K562 (cell line): ENCODE measurements around the gene CDPF1. TPM values are rescaled to one million over a fixed set of nuclear protein-coding genes. Genes with fewer than 3 reads are reported as not detected.

Source experiments
- ATAC-seq: fragments of 200-7000 bp; cut with Tn5 transposase; 3 replicates; pipeline ENCODE4 v1.9.1; 2020; ENCODE audit warnings: moderate library complexity
- BruUV-seq: library from RNA; stranded (reverse); fragments of 400-500 nt; replicated peaks from 2 replicates; lab custom pipeline; 2021; lab: Mats Ljungman, UMichigan
- CTCF ChIA-PET: fragments of 300-600 bp; formaldehyde crosslinking; extraction: SDS; loops from one replicate; lab custom pipeline; 2021; ENCODE audit warnings: low intra/inter-chr PET ratio; lab: Yijun Ruan, JAX
- POLR2A ChIA-PET: fragments of 300-600, 350-650 bp; sonication (Branson Sonifier 250); formaldehyde crosslinking; extraction: SDS; loops from one replicate; lab custom pipeline; 2021; ENCODE audit warnings: antibody characterized with exemption, inconsistent platforms; lab: Yijun Ruan, JAX
- DNase-seq, 4 experiments: peaks; one replicate each; pipeline versions ENCODE4 v3.0.0 to v3.0.0-alpha.2; 2011 to 2018; ENCODE audit warnings: low spot score in 3 of 4, mixed read lengths in 3 of 4; ENCODE audit errors: extremely low read depth in 1 of 4
- FAIRE-seq: peaks from 2 replicates; lab custom pipeline; 2011; peaks lifted over from hg19 to GRCh38; lab: Jason Lieb, UNC
- H2AFZ ChIP-seq: 2 replicates; pipeline ENCODE4 v1.6.0; 2011; ENCODE audit warnings: low read depth, low read length, control low read depth, inconsistent platforms
- H3K27ac ChIP-seq: fragments of 200-600 bp; 3 replicates; pipeline ENCODE4 v1.8.0; 2011; ENCODE audit warnings: low read depth, mild to moderate bottlenecking, control low read depth, inconsistent platforms, low read length, moderate library complexity, mixed read lengths; ENCODE audit errors: extremely low read depth
- H3K27me3 ChIP-seq, 2 experiments: fragments of 300-600 bp in 1 of 2; 2 replicates in 1 of 2; 3 replicates in 1 of 2; pipeline versions ENCODE4 v1.6.0 to v1.8.0; 2011; ENCODE audit warnings: inconsistent platforms in 2 of 2, low read length in 2 of 2, mild to moderate bottlenecking in 1 of 2, mixed read lengths in 1 of 2, moderate library complexity in 1 of 2; ENCODE audit not compliant: control insufficient read depth in 2 of 2, insufficient read depth in 2 of 2
- H3K36me3 ChIP-seq: fragments of 300-600 bp; 3 replicates; pipeline ENCODE4 v1.8.0; 2011; ENCODE audit warnings: mild to moderate bottlenecking, low read length, inconsistent platforms; ENCODE audit not compliant: control insufficient read depth, insufficient read depth
- H3K4me1 ChIP-seq, 2 experiments: fragments of 200-600 bp in 1 of 2; replicated peaks in 1 of 2; 2 replicates in 1 of 2; 3 replicates in 1 of 2; pipeline versions ENCODE4 v1.5.1 to v1.8.0; 2011; ENCODE audit warnings: inconsistent platforms in 2 of 2, low read length in 2 of 2, mild to moderate bottlenecking in 1 of 2, mixed read lengths in 1 of 2, moderate library complexity in 1 of 2; ENCODE audit not compliant: control insufficient read depth in 2 of 2, insufficient read depth in 2 of 2
- H3K4me2 ChIP-seq: 2 replicates; pipeline ENCODE4 v1.6.1; 2011; ENCODE audit warnings: low read length, control low read depth, inconsistent platforms, mixed read lengths; ENCODE audit not compliant: insufficient read depth
- H3K4me3 ChIP-seq: fragments of 200-600 bp; sonication (generic), shearing (Covaris generic); 2 replicates; pipeline ENCODE4 v1.5.1; 2016; ENCODE audit warnings: control low read depth, inconsistent platforms
- H3K79me2 ChIP-seq: fragments of 200-600 bp; 3 replicates; pipeline ENCODE4 v1.8.0; 2011; ENCODE audit warnings: low read length, inconsistent platforms; ENCODE audit not compliant: control insufficient read depth, insufficient read depth
- H3K9ac ChIP-seq, 2 experiments: 2 replicates each; pipeline versions ENCODE4 v1.6.0 to v1.6.1; 2011; ENCODE audit warnings: low read depth in 2 of 2, low read length in 2 of 2, control low read depth in 1 of 2, inconsistent platforms in 1 of 2, mild to moderate bottlenecking in 1 of 2, mixed read lengths in 1 of 2; ENCODE audit not compliant: insufficient read depth in 1 of 2
- H3K9me1 ChIP-seq: one replicate; pipeline ENCODE4 v1.6.0; 2011; ENCODE audit warnings: inconsistent platforms, mild to moderate bottlenecking, low read length, moderate library complexity; ENCODE audit not compliant: control insufficient read depth, insufficient read depth
- H3K9me3 ChIP-seq: replicated peaks from 2 replicates; pipeline ENCODE4 v1.5.1; 2011; ENCODE audit warnings: low read depth, low read length, inconsistent platforms; ENCODE audit not compliant: control insufficient read depth, insufficient read depth
- H4K20me1 ChIP-seq: replicated peaks from 2 replicates; pipeline ENCODE4 v1.6.1; 2011; ENCODE audit warnings: low read length, inconsistent platforms, mixed read lengths; ENCODE audit not compliant: control insufficient read depth, insufficient read depth
- AFF1 ChIP-seq, 2 experiments: fragments of 450-650 bp; IDR thresholded peaks; 2 replicates each; pipeline ENCODE4 v1.6.1; 2018; ENCODE audit warnings: mild to moderate bottlenecking in 2 of 2, low read depth in 1 of 2; ENCODE audit not compliant: partially characterized antibody in 2 of 2
- BDP1 ChIP-seq: IDR thresholded peaks from 3 replicates; pipeline ENCODE4 v1.6.1; 2011; ENCODE audit not compliant: insufficient read length, insufficient read depth
- HMG20A ChIP-seq: fragments of 450-650 bp; formaldehyde crosslinking; conservative IDR thresholded peaks from 2 replicates; pipeline ENCODE4 v1.4.0; 2020; ENCODE audit warnings: mild to moderate bottlenecking, mixed read lengths
- MAFF ChIP-seq: IDR thresholded peaks from 2 replicates; pipeline ENCODE4 v1.6.1; 2012; ENCODE audit warnings: low read length, improper control_type of control experiment
- POLR2AphosphoS5 ChIP-seq: IDR thresholded peaks from 2 replicates; pipeline ENCODE4 v1.6.1; 2011; ENCODE audit warnings: mild to moderate bottlenecking, low read depth, low read length, moderate library complexity; ENCODE audit not compliant: control insufficient read depth, insufficient read depth
- PPARD ChIP-seq: fragments of 250-450 bp; sonication (Bioruptor Pico); IDR thresholded peaks from 2 replicates; pipeline ENCODE4 v1.8.0; 2022; ENCODE audit warnings: inconsistent platforms, mild to moderate bottlenecking, moderate library complexity
- TRIM28 ChIP-seq: fragments of 450-650 bp; IDR thresholded peaks from 2 replicates; pipeline ENCODE4 v1.6.1; 2017
- WGBS: fragments of 100-300 bp; shearing (Covaris generic); methylation state at CpG from one replicate; pipeline ENCODE4 v1.1.6; 2016; ENCODE audit warnings: low coverage, mixed read lengths; ENCODE audit not compliant: insufficient coverage; ENCODE audit errors: missing lambda C conversion rate; 5-methylcytosine and 5-hydroxymethylcytosine counted together
- in situ Hi-C: fragments of 300-500 bp; cut with MboI; formaldehyde crosslinking; loops from 4 replicates; pipeline ENCODE4 v1.15.0; 2018; ENCODE audit warnings: inconsistent platforms, mixed read lengths
- intact Hi-C: fragments of 100-400 bp; cut with micrococcal nuclease; formaldehyde crosslinking; loops from 2 replicates; pipeline ENCODE4 v1.14.2; 2022
- polyA plus RNA-seq, 8 experiments: library from polyadenylated mRNA; depleted of rRNA in 4 of 8; stranded (reverse) in 5 of 8; unstranded in 3 of 8; fragments of >200 nt; fragmentation: Nextera tagmentation in 2 of 8; fragmentation: Illumina TruSeq in 1 of 8; extraction: Ambion mirVana in 2 of 8; extraction: Trizol in 1 of 8; gene quantifications; 2 replicates each; pipeline versions ENCODE4 v1.2.1 to v1.2.3, GENCODE V29; 2011 to 2014; ENCODE audit warnings: inconsistent platforms in 1 of 8, missing spikeins in 1 of 8
- total RNA-seq, 7 experiments: library from RNA; depleted of rRNA in 6 of 7; stranded (reverse); fragments of >200 nt in 6 of 7; fragmentation: Illumina TruSeq in 2 of 7; extraction: Trizol in 2 of 7; gene quantifications; 2 replicates each; pipeline versions ENCODE4 v1.2.1 to v1.2.3, GENCODE V29; 2011 to 2021; ENCODE audit warnings: low replicate concordance in 1 of 7

CDPF1 gene
- total and polyA plus RNA-seq, 9 of the 15 experiments (the other 6 are each of a cell fraction or from before 2014, with no cell fraction given), result 0.84 to 19.5 (median 9.1) TPM

- BruUV-seq, result no TSS peak
- Histone ChIP-seq H2AFZ (no peak overlapping the region), H3K27me3 (no peaks in the 10 kb centered on the region), H3K9me3 (peaks cover 3% of the 10 kb centered on the region), H3K4me1 (peaks cover 0 to 12% of the 10 kb centered on the region in 2 experiments; a peak in 3 of 5 replicates), H3K79me2 (no peaks in the 10 kb centered on the region), H4K20me1 (no peaks in the 10 kb centered on the region), H3K9me1 (no peaks in the 10 kb centered on the region), H3K27ac (no peak overlapping the region), H3K9ac (no peak overlapping the region), H3K4me2 (no peak overlapping the region), H3K36me3 (no peaks in the 10 kb centered on the region; the same call in 2 of the 3 replicates), H3K4me3 (no peak overlapping the region)
- in situ Hi-C loops (no loop called here), intact Hi-C loops (no loop called here)
- DNase-seq (no peak), FAIRE-seq (no peak), ATAC-seq (no peak)
- TF ChIP-seq TRIM28, result no peak
- no peak for TF ChIP-seq POLR2AphosphoS5
- TF ChIP-seq HMG20A, result no peak
- no peak for TF ChIP-seq PPARD (CRISPR knock-in tag)
- no peak for TF ChIP-seq MAFF
- no peak for TF ChIP-seq BDP1
- no peak for TF ChIP-seq AFF1 (IDR thresholded peaks at IDR 0.05; ENCODE audit: low read depth in 1 of 2, partially characterized antibody in 2 of 2)
- ChIA-PET POLR2A (interaction anchor here (0.6 kb wide), 1 partner anchor 127 kb away, joined by 4 read pairs; no protein-coding TSS in a partner anchor), CTCF (no interaction called here)
- 30% methylated on average over 12 of the region's 12 CpGs for WGBS
Measured at GRCh38 chr22:46259374-46259773, 9.3 kb upstream of the CDPF1 start.
